HG02642 (cell line): ENCODE data around the gene LRRC27.

Experiments used
- ATAC-seq: cut with Tn5 transposase; IDR thresholded peaks from one replicate; pipeline ENCODE4 v1.9.1; 2021; ENCODE audit warnings: mild to moderate bottlenecking; ENCODE audit not compliant: unreplicated experiment, poor library complexity

Gene LRRC27

DNA sequence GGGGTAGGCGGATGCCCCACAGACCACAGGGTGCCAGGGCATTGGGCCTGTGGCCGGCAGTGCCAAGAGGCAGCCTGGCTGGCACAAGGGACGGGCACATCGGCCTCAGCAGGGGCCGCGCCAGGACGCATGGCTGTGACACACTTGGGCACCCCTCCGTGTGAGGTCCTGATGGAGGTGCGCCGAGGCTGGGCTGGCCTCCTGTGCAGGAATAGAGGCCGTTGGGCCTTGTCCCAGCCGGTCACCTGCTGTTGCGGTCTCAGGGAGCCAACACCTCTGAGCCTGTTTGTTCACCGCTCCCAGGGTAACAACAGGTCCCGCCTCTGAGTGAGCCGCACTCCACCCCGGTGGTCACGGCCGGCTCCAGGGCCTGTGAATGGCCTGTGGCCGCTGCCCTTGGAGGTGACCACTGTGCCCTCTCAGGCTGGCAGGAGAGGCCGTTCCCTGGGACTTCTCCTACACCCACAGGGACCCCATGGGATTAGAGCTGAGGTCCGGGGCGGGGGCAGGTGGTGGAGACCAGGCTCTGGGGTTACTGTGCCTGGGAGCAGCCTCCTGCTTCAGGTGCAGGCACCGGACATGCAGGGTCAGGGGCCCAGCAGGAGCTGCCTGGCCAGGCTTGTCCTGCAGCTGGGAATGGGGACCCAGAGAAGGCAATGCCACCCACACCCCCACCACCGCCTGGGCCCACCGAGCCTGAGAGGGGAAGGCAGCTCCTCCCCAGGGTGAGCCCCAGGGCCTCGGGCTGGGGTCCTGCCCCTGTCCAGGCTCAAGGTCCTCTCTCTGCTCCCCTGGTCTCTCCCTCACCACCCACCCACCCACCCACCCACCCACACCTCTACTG is 77.1 kb downstream of the LRRC27 start:
- ATAC-seq, result no peak

DNA sequence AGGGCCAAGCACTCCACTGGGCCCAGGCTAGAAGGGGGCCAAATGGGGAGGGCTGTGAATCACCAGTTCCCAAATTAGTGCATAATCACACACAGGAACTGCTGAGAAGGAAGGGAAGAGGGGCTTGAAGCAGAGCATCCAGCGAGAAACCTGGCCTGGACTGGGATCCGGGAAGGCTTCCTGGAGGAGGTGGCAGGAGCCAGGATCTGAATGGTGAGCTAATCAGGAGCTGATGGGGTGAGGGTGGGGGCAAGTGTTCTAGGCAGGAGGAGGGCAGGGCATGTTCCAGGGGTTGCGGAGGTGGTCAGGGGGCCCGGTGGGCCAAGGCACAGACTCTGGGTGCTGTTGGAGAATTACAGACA is 77.7 kb downstream of the LRRC27 start:
- no peak for ATAC-seq

DNA sequence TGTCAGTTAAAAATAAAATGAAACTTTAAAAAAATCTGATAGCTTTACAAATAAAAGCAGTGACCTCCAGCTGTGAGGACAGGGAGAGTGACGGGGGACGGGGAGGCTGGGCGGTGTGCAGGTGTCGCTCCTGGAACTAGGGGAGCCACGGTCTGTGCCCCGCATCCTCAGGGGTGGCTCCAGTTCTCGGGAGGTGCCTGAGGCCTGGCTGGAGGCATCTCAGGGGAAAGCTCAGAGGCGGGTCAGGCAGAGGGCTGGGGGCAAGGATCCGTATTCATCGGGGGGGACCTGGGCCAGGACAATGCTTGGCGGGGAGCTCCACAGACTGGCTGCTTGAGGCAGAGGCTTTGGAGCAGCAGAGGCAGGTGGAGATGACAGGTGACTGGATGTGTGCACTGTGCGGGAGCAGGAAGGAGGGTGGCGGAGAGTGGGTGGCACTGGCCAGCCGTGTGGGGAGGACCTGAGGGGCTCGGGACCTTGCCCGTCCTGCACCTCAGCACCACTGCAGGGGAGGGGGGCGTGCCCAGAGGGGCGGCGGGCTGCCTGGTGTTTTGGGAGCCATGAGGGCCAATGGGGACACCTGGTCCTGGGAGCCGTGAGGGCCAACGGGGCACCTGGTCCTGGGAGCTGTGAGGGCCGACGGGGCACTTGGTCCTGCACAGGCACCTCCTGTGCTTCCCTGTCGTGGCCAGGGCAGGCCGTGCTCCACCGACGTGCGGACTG is 78.2 kb downstream of the LRRC27 start:
- no peak for ATAC-seq

DNA sequence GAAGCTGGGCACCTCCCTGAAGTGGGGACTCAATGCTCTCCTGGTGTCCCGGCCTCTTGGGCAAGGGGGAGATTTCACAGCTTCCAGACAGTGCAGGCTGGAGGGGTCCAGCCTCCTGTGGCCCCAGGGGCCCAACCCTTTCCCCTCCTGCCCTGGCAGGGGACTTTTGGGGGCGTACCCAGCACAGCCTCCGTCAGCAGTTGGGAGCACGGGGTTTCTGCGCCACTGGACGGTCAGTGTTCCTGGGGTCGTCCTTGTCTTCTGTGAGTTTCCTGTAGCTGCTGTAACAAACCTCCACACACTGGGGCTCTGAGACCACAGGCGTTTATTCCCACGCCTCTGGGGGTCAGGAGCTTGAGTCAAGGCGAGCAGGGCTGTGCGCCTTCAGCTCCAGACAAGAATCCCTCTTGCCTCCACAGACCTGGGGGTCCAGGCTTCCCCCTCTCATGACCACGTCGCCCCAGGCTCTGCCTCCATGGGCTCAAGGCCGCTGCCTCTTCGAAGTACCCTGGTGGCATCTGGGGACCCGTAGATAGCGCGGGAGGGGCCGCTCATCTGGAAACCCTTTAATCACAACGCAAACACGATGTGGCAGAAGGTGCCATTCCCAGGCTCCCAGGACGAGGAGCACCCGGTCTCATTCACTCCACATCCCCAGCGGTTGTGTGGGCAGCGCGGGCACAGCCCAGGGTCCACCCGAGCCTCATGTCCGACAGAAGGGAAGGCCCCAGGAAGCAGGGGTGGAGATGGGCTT is 79.0 kb downstream of the LRRC27 start:
- ATAC-seq, result no peak

DNA sequence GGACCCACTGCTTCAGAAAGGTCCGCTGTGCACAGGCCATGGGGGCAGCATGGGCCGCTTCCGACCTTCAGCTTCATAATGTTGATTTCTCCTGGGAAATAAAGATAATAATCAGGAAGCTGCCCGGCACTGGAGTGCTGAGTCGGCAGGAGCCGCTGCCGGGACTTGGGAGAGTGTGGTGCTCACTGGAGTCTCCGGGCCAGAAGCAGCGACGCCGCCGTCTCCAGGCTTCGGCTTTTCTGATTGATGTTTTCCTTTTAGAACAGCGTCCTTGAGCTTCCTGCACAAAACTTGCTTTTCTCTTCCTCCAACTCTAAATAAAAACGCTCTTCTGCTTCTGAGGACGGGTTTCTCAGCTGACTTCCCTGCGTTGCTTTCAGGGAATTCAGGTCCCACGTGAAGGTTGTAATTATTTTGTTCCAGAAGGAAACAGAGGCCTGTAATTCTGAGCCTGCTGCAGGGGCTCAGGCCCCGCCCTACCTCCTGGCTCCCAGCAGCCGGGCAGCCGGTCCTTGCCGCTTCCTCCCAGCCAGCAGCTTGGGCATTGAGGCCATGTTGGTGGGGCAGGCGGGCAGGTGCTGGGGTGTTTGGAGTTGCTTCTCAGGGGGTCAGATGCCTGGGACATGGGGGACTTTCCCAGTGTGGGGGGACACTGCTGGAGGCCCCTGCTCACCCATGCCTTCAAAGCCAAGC is 79.7 kb downstream of the LRRC27 start:
- ATAC-seq, result no peak

DNA sequence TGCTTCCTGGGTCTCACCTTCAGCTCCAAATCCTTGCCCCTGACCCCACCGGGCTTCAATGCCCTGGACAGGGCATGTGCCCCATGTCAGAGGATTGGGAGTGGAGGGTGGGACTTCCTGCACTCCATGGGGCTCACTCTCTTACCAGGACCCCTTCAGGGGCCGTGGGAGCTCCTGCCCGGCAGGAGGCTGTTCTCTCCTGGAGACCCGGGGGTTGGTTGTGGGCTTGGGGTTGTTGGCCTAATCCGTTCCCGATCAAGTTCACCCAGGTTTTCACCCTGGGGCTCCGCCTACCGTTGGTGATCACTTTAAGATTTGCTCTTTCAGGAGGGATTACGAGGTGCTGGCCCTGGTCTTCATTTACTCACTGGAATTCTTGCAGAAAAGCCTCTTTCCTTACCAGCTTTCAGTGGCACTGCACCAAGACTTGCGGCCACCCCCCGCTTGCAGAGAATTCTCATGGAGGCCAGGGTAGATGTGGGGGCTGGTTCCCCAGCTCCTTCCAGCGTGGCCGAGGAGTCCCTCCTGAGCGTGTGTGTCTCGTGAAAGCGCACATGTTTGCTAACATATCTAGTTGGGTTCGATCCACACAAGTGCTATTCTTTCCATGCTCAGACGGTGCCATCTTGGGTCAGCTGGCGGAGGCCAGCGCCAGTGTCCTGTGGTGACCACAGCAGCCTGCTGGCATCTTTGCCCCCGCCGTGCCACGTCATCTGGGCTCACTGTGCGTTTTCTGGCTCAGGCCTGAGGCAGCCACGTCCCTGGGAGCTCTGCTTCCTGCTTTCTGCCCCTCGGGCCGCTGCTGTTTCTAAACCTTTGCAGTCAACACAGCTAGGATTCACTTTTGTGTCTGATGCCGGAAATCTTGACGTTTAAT is 80.6 kb downstream of the LRRC27 start:
- no peak for ATAC-seq

DNA sequence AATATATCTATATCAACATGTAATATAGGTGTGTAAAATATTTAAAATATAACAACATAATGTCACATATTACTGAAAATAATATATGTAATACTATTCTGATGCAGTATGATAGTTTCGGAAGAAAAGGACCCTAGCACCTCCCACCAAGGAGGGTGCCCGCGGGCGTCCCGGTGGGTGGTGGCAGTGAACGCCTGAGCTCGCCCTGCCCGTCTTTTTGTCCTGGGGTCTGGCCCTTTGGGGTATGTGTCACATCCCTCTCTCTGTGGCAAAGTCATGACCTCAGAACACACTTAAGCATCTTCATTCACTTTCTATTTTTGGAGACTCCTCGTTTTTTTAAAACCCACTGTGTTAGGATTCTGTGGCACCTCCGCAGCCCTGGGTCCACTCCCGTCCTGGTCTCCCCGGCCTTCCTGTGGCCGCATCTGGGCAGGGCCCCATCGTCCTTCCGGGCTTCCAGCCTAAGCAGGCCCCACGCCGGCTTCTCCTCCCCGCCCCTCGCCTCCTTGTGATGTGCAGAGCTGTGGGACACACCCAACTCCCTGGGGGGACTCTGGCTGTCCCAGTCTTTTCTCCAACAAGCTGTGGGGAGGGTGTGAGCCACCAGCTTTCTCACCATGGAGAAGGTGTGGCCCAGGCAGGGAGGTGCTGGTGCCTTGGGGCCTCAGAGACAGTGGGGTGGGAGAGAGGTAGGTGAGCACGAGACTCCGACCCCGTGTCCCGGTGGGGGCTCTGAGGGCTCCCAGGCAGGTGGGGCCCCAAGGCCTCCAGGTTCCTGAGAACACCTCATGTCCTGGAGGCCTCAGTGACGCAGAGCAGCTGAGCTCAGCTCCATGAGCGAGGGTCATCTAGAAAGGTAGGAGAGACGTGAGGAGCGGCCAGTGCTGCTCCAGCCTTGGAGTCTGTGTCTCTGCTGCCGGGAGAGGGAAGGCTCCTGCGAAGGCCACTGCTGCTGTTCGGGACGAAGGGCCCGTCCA is 81.5 kb downstream of the LRRC27 start:
- no peak for ATAC-seq

DNA sequence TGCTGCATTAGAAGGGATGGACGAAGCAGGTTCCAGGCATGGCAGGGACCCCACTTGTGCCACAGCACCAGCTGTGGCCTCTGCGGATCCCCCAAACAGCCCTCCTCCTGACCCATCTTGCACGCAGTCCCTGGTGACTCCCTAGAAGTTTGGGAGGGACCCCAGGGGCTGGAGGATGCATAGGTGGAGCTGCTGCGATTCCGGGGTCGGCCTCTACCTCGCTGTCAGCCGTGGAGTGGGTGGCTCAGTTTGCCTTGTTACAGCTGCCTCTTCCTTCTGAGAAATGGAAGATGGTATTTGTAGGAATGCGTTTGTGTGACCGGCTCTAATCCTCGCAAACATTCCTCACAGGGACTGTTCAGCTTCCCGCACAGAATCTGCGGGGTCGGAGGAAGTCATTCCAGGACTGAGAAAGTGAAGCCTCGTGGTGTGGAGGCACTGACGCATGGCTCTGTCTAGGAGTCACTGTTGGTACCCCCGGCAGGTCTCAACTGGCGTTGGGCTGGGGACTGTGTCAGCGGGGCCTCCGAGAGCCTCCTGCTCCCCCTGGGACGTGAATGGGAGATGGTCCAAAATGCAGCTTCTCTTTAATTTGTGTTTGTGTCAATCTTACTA is 82.5 kb downstream of the LRRC27 start:
- ATAC-seq, result no peak

DNA sequence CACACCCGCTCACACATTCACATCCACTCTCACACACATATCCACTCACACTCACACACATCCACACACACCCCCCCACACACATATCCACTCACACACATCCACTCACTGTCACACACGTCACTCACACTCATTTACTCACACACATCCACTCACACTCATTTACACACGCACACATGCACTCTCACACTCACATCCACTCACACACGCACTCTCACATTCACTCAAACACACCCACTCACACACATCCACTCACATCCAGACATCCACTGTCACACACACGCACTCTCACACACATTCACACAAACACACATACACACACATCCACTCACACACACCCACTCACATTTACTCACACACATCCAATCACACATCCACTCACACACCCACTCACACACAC is 83.3 kb downstream of the LRRC27 start:
- no peak for ATAC-seq

DNA sequence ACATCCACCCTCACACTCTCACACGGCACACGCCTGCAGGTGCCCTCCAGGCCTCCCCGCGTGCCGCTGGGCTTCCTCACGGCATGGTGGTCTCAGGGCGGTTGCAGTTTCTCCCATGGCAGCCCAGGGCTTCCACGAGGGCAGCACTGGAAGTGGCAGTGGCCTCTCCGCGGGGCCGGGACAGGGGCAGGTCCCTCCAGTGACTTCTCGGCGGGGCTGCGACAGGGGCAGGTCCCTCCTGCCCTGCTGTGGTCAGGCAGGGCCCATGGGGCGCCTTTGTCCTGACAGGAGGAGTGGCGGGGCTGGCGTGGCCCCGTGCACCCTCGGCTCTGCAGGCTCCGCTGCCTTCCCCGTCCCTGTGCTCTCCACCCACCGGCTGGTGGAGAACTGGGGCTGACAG is 84.0 kb downstream of the LRRC27 start:
- no peak for ATAC-seq

DNA sequence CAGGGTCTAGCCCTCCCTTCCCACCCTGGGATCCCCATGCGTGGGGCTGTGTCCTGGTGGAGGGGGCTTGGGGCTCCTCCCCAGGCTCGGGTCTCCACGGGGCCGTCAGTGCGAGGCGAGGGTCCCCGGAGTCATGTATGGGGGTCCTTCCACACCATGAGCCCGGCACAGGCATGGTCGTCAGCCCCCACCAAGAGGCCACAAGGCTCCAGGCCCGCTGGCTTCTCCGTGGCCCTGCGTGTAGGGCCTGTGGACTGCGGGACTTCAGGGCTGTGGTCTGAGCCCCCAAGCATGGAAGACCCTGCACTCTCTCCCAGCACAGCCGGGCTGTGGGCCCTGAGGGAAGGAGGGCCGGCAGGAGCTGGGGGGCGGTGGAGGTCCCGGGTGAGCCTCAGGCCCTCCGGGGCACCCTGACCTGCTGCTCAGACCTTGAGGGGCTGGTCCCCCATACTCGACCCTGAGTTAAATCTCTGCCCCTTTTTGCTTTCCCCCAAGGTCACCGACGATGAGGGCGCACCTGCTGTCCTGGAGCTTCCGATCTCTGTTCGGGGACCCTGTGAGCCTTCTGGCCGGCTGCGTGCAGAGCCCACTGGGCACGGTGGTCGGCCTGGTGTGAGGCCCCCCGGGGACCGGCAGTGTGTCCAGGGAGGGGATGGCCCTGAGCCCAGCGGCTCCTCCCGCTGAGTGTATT is 84.7 kb downstream of the LRRC27 start:
- ATAC-seq, result no peak

DNA sequence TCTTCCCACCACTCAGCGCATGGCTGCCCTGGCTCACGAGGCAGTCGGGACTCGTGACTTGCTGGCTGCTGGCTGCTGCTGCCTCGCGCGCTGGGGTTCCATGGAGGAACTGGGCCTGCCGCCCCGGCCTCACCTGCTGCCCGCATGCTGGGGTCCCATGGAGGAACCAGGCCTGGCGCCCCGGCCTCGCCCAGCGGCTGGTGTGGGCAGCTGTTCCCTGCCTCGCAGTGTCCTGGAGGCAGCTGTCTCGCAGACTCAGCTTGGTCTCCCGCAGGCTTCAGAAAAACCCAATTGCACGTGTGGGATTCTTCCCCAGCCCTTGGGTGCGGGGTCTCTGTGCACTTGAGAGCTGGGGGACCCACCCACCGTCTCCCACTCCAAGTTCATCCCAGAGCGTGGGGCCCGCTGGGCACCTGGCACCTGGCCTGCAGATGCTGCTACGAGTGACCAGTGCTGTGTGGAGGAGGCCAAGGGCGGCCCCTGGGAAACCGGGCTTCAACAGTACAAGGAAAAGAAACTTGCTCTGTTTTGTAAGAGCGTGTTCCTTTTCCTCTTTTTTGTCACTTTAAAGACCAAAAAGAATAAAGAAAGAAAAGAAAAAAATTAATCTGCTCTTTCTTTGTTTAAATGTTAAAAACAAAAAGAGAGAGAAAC is 85.4 kb downstream of the LRRC27 start:
- ATAC-seq, result no peak

DNA sequence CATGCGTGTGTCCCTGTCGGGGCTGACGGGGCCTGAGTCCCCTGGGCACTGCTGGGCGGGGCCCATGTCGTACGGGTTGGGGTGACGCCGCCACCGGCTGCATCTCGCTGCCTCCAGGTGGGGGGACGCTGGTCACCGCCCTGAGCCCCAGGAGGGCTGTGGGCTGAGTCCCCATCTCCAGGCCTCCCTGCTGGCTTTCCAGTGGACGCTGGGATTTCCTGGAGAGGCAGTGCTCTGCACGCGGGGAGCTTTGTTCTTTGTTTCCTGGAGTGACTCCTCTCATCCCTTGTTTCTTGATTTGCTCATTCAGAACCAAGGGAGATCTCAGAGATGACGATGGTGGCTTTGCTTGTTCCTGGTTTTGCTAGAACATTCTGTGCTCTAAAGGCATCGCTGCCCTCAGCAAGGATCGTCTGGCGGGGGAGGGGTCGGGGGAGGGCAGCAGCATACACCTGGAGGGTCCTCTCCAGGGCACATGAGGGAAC is 86.0 kb downstream of the LRRC27 start:
- no peak for ATAC-seq

DNA sequence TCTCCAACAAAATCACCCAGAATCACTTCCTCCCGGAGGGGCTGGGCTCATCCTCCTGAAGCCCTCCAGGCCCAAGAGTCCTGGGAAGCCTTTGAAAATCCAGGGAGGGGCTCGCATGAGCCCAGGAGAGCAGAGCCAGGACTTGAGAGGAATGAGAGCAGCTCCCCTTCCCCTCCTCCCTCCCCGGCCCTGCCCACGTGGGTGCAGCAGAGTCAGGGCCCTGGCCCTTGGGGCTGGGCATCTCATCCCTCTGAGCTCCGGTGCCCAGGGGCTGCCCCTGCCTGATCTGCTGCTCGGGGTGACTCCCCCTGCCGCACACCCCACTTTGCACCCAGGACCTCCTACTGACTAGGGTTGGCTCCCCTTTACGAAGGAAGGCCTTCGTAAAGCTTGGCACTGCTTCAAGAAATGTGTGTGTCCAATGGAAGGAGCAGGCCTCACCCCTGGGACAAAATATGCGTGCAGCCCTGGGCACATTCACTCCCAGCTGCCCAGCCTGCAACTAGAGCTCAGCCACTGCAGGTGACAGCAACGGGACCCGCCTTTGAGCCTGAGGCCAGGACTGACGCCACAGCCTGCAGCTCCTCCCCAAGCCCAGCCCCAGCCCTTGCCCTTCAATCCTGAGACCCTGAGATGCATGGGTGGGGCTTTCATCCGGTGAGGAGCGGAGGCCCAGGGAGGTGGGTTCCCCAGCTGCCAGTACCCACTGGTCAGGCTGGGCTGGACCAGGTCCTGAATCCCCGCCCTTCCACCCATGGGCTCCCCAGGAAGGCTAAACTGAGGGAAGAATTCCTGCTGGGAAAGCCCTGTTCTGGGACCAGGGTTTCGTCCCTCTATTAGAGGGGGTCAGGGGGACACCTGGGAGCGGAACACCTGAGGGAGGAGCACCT is 86.8 kb downstream of the LRRC27 start:
- no peak for ATAC-seq

DNA sequence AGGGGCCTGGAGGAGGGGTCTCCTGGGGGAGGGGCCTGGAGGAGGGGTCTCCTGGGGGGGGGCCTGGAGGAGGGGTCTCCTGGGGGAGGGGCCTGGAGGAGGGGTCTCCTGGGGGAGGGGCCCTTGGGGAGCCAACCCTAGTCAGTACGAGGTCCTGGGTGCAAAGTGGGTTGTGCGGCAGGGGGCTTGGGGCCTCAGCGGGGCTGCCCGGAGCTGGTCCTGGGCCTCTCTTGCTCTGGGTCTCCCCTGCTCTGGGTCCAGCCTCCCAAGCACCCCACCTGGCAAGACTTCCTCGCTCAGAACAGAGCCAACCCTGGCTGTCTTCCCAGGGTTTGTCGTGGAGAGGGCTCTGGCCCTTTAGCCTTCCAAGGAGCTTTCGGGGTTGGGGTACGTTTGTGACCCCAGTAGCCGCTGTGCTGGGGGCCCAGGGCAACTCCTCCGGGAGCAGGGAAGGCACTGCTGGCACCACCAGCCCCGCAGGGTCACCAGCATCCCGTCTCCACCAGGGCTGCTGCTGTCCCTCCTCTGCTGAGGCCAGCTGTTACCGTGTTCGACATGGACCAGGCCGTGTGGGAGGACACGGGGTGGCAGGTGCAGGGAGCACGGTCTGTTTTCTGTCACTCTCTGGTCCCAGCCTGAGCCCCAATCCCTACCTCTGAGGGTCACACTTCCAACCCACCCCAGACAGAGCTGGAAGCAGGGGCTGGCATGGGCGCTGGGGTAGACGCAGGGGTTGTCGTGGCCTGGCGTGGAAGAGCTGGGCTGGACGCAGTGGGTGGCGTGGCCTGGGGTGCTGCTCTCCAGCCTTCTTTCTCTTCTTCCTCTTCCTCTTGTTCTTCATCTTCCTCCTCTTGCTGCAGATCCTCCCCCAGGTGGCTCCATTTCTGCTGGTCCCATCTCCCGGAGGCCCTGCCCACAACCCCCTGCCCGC is 87.8 kb downstream of the LRRC27 start:
- ATAC-seq, result no peak
